GM19193 (cell line): Measurements from ENCODE around the gene KLF16.

Source experiments
- POLR2A ChIP-seq: IDR thresholded peaks from 4 replicates; pipeline ENCODE4 v1.6.1; 2011; ENCODE audit not compliant: insufficient read depth, insufficient read length; ENCODE audit errors: extremely low read depth

The KLF16 gene

DNA sequence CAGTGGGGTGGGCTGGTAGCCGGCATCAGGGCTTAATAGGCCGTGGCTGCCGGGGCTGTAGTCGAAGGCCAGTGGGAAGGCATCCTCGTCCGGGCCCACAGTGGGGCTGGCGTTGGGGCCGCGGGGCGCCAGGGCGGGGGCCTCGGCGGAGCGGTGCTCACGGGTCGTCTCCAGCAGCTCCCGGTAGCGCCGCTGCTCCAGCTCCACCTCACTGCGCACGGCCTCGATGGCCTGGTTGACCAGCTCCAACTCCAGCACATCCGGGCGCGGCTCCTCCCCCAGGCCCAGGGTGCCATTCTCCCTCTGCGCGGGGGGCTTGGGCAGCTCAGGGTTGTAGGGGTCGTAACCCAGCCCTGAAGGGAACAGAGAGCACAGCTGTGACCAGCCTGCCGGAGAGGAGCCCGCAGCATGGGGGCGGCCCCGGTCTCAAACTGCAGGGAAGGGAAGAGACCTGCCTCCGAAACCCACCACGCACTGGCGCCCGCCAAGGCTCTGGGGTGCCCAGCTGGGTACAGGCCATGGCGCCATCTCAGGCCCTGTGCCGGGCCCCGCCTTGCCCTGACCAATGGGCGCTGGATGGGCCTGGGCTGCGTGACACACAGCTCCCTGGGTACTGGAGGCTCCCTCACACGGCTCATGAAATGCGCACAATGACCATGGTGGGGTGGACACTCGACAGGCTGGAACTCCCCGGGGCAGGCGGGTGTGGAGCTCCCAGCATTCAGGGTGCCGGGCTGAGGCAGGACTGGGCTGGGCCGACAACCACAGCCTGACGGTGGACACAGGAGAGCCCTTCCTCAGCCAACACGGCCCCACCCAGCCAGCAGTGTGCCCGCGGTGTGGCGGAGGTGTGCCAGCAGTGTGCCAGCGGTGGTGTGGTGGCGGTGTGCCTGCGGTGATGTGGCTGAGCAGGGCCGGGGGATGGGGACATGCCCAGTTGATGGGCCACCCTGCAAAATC lies 34.8 kb downstream of the KLF16 start:
- TF ChIP-seq POLR2A = no peak

- TF ChIP-seq POLR2A = no peak
Observed at GRCh38 chr19:1827566-1828278, 35.7 kb downstream of the KLF16 start.

DNA sequence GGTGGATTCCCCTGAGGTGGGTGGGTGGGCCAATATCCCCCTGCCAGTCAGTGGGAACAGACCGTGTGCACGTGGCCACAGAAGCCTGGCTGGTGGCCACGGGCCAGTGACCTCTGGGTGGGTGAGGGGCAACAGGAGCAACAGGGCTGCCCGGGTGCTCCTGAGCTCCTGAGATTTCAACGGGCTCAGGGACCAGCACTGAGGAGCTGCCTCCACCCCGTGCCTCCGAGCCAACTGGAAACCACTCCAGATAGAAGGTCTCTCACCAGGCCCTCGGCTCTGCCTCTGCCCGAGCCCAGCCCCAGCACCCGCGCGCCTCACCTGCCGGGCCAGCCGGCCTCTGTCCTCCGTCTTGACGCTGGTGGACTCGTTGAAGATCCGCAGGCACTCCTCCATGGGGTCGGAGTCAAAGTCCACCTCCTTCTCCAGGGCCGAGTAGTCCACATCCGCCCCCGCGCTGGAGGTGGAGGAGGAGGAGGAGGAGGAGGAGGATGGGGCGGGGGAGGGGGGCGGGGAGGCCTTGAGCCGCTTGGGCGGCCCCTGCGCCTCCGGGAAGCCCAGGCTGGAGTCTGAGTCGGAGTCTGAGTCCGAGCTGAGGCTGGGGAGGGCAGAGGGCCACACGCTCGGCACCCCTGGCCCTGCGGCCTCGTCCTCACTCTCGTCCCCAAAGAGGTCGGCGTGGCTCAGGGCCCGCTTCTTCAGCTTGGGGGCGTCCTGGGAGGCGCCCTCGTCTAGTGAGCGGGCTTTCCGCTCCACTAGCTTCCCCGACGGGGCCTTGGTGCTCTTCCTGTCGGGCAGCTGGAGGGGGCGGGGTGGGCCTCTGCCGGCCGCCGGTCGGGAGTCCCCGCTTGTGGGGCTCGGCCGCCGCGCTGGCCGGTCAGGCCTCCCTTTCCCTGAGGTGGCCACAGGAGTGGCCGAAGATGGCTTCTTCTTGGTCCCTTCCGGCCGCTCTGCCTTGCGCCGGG lies 36.5 kb downstream of the KLF16 start:
- TF ChIP-seq POLR2A = peak; percentile 15

DNA sequence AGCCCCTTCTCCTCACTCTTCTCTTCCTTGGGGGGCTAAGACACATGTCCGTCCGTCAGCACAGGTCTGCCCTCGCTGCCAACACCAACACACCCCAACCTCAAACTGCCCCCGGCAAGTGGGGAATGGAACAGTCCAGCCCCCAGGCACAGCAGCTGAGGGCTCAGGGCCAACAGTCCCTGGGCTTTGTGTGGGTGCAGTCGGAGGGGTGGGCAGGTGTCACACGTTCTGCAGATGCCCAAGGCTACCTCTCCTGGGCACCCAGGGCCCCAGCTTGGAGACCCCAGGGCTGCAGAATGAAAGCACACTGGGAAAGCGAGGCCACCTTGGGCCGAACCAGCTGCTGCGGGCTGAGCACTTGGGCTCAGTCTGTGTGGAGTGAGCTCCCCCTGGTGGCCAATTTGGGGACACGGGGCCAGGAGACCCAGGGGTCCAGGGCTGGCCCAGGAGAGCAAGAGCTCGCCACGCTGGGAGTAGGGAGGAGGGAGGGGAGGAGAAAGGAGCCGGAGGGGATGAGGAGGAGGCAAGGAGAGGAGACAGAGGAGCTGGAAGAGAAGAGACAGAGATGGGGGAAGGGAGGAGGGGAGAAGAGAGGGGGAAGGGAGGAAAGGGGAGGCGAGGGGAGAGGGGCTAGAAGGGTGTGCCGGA lies 37.3 kb downstream of the KLF16 start:
- no peak for TF ChIP-seq POLR2A

GRCh38 chr19:1824252-1824622 lies 39.1 kb downstream of the KLF16 start:
- no peak for TF ChIP-seq POLR2A

- TF ChIP-seq POLR2A = no peak
Observed at GRCh38 chr19:1823539-1824251, 39.7 kb downstream of the KLF16 start.

GRCh38 chr19:1823020-1823419 lies 40.4 kb downstream of the KLF16 start:
- no peak for TF ChIP-seq POLR2A

GRCh38 chr19:1822210-1822609 lies 41.2 kb downstream of the KLF16 start:
- no peak for TF ChIP-seq POLR2A

- no peak for TF ChIP-seq POLR2A
Observed at GRCh38 chr19:1819341-1820255, 43.8 kb downstream of the KLF16 start.

DNA sequence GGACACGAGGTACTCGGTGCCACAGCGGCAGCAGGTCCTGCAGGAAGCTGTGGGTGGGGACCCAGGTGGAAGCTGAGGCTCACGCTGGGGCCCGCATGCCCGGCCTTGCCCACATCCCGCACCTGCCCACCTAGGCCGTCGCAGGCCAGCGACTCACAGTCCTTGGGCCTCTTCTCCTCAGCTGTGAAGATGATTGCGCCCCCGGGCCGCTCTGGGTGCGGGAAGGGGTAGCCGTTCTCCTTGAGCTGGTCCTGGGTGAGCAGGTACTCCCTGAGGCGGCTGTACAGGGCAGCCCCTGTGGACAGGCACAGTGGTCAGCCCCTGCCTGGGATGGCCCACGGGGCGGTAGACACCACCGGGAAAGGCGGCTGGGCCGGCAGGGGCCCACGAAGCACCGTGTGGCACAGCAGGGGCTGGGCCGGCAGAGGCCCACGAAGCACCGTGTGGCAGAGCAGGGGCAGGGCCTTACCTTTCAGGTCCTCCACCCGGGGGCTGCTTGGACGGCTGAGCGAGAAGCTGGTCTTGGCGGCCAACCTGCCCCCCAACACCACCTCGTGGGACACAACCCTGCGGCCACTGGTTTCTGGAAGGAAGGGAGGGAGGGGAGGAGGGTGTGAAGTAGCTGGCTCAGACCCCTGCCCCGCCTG lies 44.7 kb downstream of the KLF16 start:
- TF ChIP-seq POLR2A = no peak

DNA sequence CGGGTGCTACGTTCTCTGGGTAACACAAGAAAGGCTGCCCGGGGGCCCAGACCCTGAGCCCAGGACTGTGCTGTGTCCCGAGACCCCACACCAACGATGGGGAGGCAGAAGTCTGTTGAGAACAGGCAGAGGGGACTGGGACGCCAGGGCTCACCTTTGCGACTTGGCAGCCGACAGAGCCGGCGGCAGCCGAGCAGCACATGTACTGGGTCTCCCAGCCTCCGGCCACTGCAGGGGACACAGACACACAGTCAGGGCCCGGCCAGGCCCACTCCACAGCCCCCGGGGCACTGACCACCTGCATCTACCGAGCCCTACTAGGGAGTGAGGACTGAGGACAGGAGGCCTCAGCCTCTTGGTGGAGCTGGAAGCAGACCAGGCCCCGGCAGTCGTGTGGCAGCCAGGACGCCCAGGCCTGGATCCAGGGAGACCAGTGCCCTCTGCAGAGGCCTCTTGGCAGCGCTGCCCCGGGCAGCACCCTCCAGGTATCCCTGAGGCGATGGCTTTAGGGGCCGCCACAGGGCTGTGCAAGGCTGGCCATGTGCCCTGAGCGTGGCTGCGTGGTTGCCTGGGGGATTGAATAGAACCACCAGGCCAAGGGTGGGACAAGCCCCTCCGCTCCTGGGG lies 45.7 kb downstream of the KLF16 start:
- no peak for TF ChIP-seq POLR2A
